H1 (cell line): ENCODE results near the gene PFKP. TPM values are rescaled to one million over a fixed set of nuclear protein-coding genes. Genes with fewer than 3 reads are reported as not detected.

Experiments used
- CHD1 ChIP-seq: IDR thresholded peaks from 2 replicates; pipeline ENCODE4 v1.6.1; 2012; ENCODE audit warnings: low read depth, low read length, improper control_type of control experiment
- HDAC6 ChIP-seq: IDR thresholded peaks from one replicate; pipeline ENCODE4 v1.7.1; 2012; ENCODE audit warnings: low read depth, mild to moderate bottlenecking, inconsistent platforms, low read length, moderate library complexity
- JUND ChIP-seq: IDR thresholded peaks from 2 replicates; pipeline ENCODE4 v1.6.1; 2011; ENCODE audit warnings: mild to moderate bottlenecking, improper control_type of control experiment, low read length
- polyA plus RNA-seq, 7 experiments: library from polyadenylated mRNA; depleted of rRNA in 3 of 7; stranded (reverse) in 5 of 7; unstranded in 2 of 7; fragments of >200 nt in 5 of 7; fragments of 200-250 nt in 2 of 7; gene quantifications; 1 replicate in 5 of 7; 2 replicates in 1 of 7; 4 replicates in 1 of 7; pipeline versions ENCODE4 v1.2.1 to v1.2.3, GENCODE V29; 2011 to 2013; ENCODE audit warnings: missing spikeins in 2 of 7, mixed read lengths in 2 of 7
- total RNA-seq: library from RNA; stranded (reverse); fragmentation: NEBNext Ultra II Directional; extraction: Animal tissue kit (Norgen Biotek cat#: 25700); gene quantifications from 2 replicates; pipeline ENCODE4 v1.2.1, GENCODE V29; 2021

PFKP gene
- total and polyA plus RNA-seq, 2 of the 8 experiments (the other 6 are each of a cell fraction or from before 2014, with no cell fraction given), result 51.2 to 128 TPM

DNA sequence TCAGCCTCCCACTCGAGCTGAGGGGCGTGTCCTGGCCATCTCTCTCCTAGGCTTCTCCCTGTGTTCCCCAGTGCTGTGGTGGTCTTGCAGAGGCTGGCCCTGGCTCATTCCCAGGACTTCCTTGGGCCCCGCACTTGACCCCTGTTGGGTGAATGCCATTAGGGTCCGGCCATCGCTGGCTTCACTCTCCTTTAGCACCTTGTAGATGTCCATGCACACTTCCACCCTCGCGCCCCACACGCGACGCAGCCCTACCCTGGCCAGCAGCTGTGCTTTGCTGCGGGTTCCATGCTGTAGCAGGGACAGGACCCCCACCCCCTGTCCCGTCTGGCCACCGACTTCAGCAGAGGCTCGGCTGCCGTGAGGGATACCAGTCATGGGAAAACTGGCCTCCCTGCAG, 58.9 kb downstream of the PFKP start (continued):
- TF ChIP-seq JUND (no peak), CHD1 (no peak), HDAC6 (no peak)
